Left lung (tissue), 10 donors: ENCODE data around the gene CGRRF1. TPM values are rescaled to one million over a fixed set of nuclear protein-coding genes. Genes with fewer than 3 reads are reported as not detected.

ENCODE experiments used
- ATAC-seq: fragments of 200-7000 bp; cut with Tn5 transposase; one replicate; pipeline ENCODE4 v1.9.1; 2020; ENCODE audit warnings: moderate library complexity
- DNase-seq, 4 donors: peaks; one replicate each; pipeline ENCODE4 v3.0.0-alpha.2; 2013 to 2020
- H3K27ac ChIP-seq, 2 donors: fragments of 200-600 bp; sonication (generic) in 1 of 2; one replicate each; pipeline versions ENCODE4 v1.5.0 to v1.8.0; 2020 to 2021
- H3K27me3 ChIP-seq, 2 donors: fragments of 200-600 bp; sonication (generic) in 1 of 2; one replicate each; pipeline versions ENCODE4 v1.5.0 to v1.8.0; 2020 to 2021
- H3K36me3 ChIP-seq, 2 donors: fragments of 200-600 bp; sonication (generic) in 1 of 2; one replicate each; pipeline versions ENCODE4 v1.5.0 to v1.8.0; 2020 to 2021
- H3K4me1 ChIP-seq, 2 donors: fragments of 200-600 bp; one replicate each; pipeline ENCODE4 v1.8.0; 2021
- H3K4me3 ChIP-seq, 2 donors: fragments of 200-600 bp; sonication (generic) in 1 of 2; one replicate each; pipeline versions ENCODE4 v1.5.0 to v1.8.0; 2020 to 2021; ENCODE audit warnings: mild to moderate bottlenecking in 1 of 2
- H3K9me3 ChIP-seq, 2 donors: fragments of 200-600 bp; sonication (generic) in 1 of 2; one replicate each; pipeline versions ENCODE4 v1.5.0 to v1.8.0; 2020 to 2021
- CTCF ChIP-seq, 2 donors: fragments of 200-600 bp; sonication (generic) in 1 of 2; IDR thresholded peaks; one replicate each; pipeline versions ENCODE4 v1.5.0 to v1.8.0; 2021; ENCODE audit warnings: antibody characterized with exemption in 2 of 2
- intact Hi-C, 2 donors: fragments of 100-400 bp; cut with DNase I; formaldehyde crosslinking; loops; one replicate each; pipeline versions ENCODE4 v1.11.2 to v1.14.2; 2022
- polyA plus RNA-seq, 6 donors: library from polyadenylated mRNA; unstranded; fragments of 120-200 nt; gene quantifications; one replicate each; pipeline ENCODE4 v1.2.1, GENCODE V29; 2013; ENCODE audit not compliant: insufficient read length in 6 of 6
- total RNA-seq, 2 donors: library from RNA; stranded (reverse); fragmentation: NEBNext Ultra II Directional; extraction: Animal tissue kit (Norgen Biotek cat#: 25700); gene quantifications; one replicate each; pipeline ENCODE4 v1.2.1, GENCODE V29; 2021
- donor health status: DM: no; HTN: yes; CAD: no.
- donor health status: DM: no; HTN: no; CAD: no.

Gene CGRRF1
- total and polyA plus RNA-seq, 8 donors, result 17.5 to 31.7 (median 25.4) TPM

DNA sequence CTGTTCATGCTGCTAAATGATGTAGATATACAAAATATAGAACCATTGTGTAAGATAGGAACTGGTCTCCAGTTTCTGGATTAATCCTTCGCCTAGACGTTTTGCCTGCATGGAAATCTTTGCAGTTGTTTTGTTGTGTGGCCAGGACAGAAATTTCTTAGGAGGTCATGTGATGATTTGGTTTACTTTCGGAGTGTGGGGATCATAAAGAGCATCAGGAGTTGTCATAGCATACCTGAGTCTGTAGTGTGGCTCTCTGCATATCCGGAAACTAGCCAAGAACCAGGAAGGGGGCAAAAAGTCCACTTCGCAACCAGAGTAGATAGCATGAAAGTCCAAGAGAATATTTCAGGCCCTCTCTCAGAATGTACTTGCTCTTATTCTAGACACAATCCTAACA is 60.3 kb downstream of the CGRRF1 start:
- Histone ChIP-seq H3K36me3 (no peaks in the 10 kb centered on the region), H3K4me1 (peaks cover 12 to 47% of the 10 kb centered on the region in 2 donors), H3K9me3 (peaks cover 0 to 12% of the 10 kb centered on the region in 2 donors), H3K27ac (no peak overlapping the region), H3K27me3 (peaks cover 0 to 55% of the 10 kb centered on the region in 2 donors), H3K4me3 (peak overlapping the region in 1 of 2 donors; percentile 0)
- intact Hi-C loops, result loop anchor here in 1 of 2 donors (10.0 kb wide), 2 partner anchors 65 to 125 kb away; no protein-coding TSS in a partner anchor
- ATAC-seq, result no peak
- TF ChIP-seq CTCF (IDR thresholded peaks at IDR 0.05), result no peak
- DNase-seq, result no peak

DNA sequence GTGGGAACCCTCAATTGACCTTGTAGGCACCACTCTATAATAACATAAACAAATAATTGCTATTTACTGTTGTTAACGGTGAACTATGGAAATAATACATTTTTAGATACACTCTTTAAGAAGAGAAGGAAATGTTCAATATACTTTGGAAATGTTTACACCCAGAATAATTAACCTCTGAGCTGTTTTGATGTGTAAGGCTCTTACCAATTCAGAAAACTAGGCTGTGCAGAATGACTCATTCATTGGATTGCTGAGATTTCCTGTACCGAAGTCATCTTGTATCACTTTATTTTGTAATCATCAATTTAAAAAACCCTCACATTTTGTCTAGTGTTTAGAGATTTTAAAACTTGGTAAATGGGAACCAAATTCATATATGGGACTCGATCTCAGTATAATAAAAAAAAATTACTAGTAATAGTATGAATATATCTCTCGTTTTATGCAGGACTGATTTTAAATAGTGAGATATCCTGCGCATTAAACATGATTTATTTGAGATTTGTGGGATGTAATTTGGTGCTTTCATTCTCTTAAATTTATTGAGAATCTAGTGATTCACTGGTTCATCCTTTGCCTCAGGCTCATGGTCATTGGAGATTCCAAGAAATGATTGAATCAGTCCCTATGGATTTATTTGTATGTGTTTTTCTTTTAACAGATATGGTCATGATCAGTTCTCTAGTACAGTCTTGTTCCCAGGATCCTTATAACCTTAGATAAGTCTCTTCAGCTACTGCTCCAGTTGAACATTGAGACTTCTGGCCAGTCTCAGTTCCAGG is 61.1 kb downstream of the CGRRF1 start:
- no peaks in the 10 kb centered on the region for H3K36me3 ChIP-seq
- no peak for DNase-seq
- TF ChIP-seq CTCF (IDR thresholded peaks at IDR 0.05), result no peak
- peaks cover 0 to 48% of the 10 kb centered on the region in 2 donors for H3K27me3 ChIP-seq
- no peak overlapping the region for H3K4me3 ChIP-seq
- ATAC-seq, result no peak
- intact Hi-C loops, result loop anchor here in 1 of 2 donors (10.0 kb wide), 2 partner anchors 64 to 124 kb away; no protein-coding TSS in a partner anchor
- H3K9me3 ChIP-seq, result peaks cover 0 to 12% of the 10 kb centered on the region in 2 donors
- H3K27ac ChIP-seq, result no peak overlapping the region
- H3K4me1 ChIP-seq, result peaks cover 12 to 39% of the 10 kb centered on the region in 2 donors

- intact Hi-C loops, result loop anchor here in 1 of 2 donors (10.0 kb wide), 2 partner anchors 62 to 122 kb away; no protein-coding TSS in a partner anchor
Observed at GRCh38 chr14:54572316-54572715, 62.6 kb downstream of the CGRRF1 start.

DNA sequence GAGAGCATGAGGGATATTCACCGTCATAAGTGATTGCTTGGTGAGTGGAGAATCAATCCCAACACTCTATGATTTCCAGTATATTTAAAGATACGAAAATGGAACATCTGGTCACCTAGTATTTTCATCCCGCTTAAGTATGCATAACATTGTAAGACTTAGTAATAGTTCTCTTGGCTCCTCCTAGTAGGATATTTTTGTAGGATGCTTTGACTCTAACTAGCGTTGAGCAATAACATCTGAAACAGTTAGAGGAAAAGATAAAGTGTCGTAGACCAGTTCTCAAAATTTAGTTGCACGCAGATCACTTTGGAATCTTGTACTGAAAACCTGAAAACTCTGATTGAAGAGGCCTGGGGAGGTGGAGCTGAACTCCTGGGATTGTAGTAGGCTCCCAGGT is 64.8 kb downstream of the CGRRF1 start:
- Histone ChIP-seq H3K36me3 (no peaks in the 10 kb centered on the region), H3K27me3 (peaks cover 0 to 11% of the 10 kb centered on the region in 2 donors), H3K9me3 (peaks cover 0 to 12% of the 10 kb centered on the region in 2 donors), H3K27ac (no peak overlapping the region), H3K4me3 (no peak overlapping the region), H3K4me1 (peaks cover 5 to 9% of the 10 kb centered on the region in 2 donors)
- DNase-seq, result no peak
- intact Hi-C loops, result loop anchor here in 1 of 2 donors (10.0 kb wide), 2 partner anchors 60 to 120 kb away; no protein-coding TSS in a partner anchor
- ATAC-seq, result no peak
- TF ChIP-seq CTCF (IDR thresholded peaks at IDR 0.05), result no peak

More at GRCh38 chr14:54572316-54572715, 62.6 kb downstream of the CGRRF1 start:
- peaks cover 0 to 12% of the 10 kb centered on the region in 2 donors for H3K9me3 ChIP-seq
- H3K36me3 ChIP-seq, result no peaks in the 10 kb centered on the region
- DNase-seq, result no peak
- no peak for ATAC-seq
- peaks cover 12 to 30% of the 10 kb centered on the region in 2 donors for H3K4me1 ChIP-seq
- peaks cover 0 to 33% of the 10 kb centered on the region in 2 donors for H3K27me3 ChIP-seq
- H3K4me3 ChIP-seq, result no peak overlapping the region
- peak in 1 of 2 donors; percentile 26 for TF ChIP-seq CTCF (IDR thresholded peaks at IDR 0.05)
- no peak overlapping the region for H3K27ac ChIP-seq

DNA sequence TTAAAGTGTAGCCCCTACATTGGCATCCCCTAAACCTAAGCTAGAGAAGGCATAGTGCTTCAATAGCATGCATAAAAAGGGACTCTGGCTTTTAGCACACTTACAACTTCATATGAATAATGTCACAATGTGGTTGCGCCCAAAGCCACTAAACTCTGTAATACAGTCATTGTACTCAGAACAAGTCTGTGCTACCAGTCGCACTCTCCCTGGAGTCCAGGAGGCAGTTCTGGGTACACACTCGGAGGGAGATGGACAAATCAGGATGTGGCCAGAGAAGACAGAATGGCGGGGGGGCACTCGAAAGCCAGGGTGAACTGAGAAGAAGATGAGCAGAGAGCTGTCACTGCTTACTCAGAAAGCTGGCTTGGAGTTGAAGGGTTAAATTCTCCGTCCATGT is 67.8 kb downstream of the CGRRF1 start:
- ATAC-seq (no peak), DNase-seq (no peak)
- intact Hi-C loops, result loop anchor here in 1 of 2 donors (10.0 kb wide), 2 partner anchors 57 to 117 kb away; no protein-coding TSS in a partner anchor

More for the DNA sequence above, 67.8 kb downstream of the CGRRF1 start:
- Histone ChIP-seq H3K4me1 (no peaks in the 10 kb centered on the region), H3K4me3 (no peak overlapping the region), H3K27ac (no peak overlapping the region), H3K9me3 (peaks cover 0 to 9% of the 10 kb centered on the region in 2 donors), H3K36me3 (no peaks in the 10 kb centered on the region), H3K27me3 (no peaks in the 10 kb centered on the region)
- TF ChIP-seq CTCF (IDR thresholded peaks at IDR 0.05), result no peak
